Measurements from ENCODE around the gene FIBIN.
"Not testable (repeated sequence)": the region's sequence is repeated elsewhere in the genome, so short reads cannot be mapped to it uniquely, and the experiment has no call there.

FIBIN gene

GRCh38 chr11:26993965-26994457 lies at the start of gene FIBIN:
TSS of gene FIBIN (plus strand) at chr11:26994112. CDS start at chr11:26994527, 415 bp downstream.
- DNase-seq (ENCODE audit: low read depth in 2 of 2), result no peak

GRCh38 chr11:26944866-26945664 lies 48.8 kb upstream of the FIBIN start:
- DNase-seq (ENCODE audit: low read depth in 2 of 2), result no peak

GRCh38 chr11:26946257-26946716 lies 47.6 kb upstream of the FIBIN start:
- no peak for DNase-seq (ENCODE audit: low read depth in 2 of 2)

DNA sequence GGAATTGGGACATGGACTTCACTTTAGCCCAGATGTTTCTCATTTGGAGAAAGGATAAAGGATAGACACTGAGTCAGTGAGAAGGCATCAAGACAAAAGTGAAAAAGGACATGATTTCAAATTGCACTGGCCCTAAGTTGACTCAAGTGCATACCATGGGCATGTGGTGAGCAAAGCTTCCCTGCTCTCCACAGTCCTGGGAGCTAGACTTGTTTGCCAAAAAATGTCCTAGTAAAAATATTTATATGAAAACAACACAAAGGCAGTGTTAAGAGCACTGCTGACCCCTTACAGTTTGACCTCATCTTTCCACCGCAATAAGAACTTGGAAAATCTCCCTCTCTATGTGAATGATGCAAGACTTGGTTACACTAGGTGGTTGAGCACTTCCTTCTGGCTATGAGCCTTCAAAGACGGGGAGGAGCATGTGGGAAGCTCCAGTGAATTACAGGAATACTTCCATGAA lies 46.5 kb upstream of the FIBIN start:
- no peak for DNase-seq (ENCODE audit: low read depth in 2 of 2)

DNA sequence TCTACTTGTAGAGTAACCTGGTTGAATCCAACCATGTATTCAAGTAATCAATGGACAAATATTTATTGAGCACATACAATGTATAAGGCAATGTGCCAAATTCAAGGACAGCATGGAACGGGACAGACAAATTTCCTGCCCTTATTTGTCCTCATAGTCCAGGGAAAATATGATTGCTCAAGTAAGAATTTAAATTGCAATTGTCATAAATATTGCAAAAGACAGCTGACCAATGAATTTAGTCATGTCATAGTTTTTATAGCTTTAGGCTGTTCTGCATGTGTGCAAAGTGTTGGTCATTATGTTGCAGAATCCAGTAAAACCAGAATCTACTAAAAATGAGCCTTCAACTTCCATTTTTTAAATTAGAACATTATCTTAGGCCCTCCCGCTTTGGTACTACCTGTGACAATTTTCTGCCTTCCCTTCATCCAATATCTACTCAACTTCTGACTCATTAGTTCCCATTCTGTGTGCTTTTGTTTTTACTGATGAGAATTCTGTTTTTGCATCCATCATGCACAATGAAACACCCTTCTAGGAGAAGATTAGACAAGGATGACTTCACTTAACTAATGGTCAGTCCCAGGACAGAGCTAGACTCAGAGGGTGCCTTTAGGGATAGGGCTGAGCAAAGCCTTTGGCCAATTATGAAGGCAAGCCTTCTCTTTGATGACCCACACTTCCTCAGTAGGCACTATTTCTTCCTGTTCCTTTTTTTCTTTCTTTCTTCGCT lies 45.8 kb upstream of the FIBIN start:
- DNase-seq (ENCODE audit: low read depth in 2 of 2), result no peak

DNA sequence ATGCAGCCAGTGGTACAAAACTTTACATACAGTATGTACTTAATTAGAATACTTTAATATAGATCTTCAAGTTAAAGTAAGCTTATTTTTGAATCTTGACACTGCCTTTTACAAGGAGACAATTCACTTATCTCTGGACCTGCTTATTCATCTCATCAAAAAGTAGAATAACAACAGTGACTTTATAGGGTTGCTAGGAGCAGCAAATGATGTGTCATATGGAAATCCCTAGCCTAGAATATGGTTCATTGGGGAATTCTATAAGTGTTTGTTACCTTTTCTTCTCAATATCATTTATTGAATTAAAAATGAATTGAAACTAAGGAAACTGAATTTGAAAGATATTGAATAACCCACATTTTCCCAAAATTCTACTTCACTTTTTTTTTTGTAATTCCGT lies 45.0 kb upstream of the FIBIN start:
- DNase-seq (ENCODE audit: low read depth in 2 of 2), result no peak

DNA sequence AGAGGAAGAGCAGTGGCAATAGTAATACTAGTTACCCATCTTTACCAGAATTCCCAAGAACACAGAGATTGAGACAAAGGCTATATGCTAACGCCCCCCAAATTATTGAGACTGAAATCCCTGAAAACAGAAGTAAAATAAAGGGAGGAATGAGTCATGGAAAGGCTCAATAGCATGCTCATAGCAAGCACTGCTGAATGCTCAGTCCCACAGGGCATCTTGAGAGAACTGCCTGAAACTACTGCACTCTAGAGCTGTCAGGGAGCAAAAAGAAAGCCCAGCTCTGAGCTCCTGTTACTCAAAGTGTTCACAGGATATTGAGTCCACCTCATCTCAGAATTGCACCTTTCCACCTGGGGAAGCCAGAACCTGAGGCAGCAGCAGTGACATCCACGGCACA lies 44.1 kb upstream of the FIBIN start:
- no peak for DNase-seq (ENCODE audit: low read depth in 2 of 2)

DNA sequence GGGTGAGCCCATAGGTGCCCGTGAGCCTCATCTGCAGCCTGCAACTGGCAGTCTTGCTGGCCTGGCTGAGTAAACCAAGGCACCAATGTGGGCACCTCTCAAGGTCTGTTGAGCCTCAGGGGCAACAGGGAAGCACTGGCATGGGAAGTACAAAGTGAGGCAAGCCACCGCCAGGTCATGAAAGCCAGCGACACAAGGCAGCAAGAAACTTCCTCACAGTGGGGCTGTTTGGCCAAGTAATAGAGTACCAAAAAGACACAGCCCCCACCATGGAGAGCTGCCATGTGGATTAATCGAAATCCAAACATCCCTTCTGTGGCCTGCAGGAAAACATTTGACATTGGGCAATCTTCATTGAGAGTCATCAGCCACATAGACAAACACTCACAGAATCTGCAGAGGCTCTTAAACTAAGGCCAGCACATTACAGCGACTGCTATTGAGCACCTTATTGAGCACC lies 43.6 kb upstream of the FIBIN start:
- DNase-seq (ENCODE audit: low read depth in 2 of 2), result no peak

- no peak for DNase-seq (ENCODE audit: low read depth in 2 of 2)
These were observed 42.0 kb upstream of the FIBIN start for GRCh38 chr11:26951809-26952515.

DNA sequence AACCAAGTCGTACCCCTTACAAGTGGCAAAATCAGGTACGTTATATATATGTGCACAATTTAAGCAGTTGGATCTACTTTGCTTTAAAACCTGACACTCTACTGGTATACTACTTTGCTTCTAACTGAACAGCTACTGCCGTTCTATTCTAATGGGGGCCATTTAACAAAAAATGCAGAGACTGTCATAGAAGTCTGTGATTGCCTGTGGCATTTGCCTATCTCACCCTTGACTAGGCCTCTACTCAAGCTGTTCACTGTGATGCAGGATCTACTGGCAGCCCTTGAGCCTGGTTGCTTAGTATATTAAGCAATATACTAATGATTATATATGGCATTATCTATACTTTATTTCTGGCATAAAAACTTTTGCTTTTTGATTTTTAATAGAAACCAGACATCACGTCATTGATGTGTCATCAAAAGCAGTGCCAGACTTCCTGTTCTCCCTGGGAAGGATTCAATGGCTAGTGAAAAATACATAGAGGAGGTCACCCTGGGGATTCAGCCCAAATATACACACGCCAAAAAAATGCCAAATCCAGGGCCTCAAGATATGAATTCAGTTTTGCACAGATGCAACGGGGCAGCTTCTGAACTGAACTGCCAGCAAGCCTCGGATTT lies 40.0 kb upstream of the FIBIN start:
- no peak for DNase-seq (ENCODE audit: low read depth in 2 of 2)

GRCh38 chr11:26958005-26958701 lies 35.8 kb upstream of the FIBIN start:
- DNase-seq (ENCODE audit: low read depth in 2 of 2), result no peak

DNA sequence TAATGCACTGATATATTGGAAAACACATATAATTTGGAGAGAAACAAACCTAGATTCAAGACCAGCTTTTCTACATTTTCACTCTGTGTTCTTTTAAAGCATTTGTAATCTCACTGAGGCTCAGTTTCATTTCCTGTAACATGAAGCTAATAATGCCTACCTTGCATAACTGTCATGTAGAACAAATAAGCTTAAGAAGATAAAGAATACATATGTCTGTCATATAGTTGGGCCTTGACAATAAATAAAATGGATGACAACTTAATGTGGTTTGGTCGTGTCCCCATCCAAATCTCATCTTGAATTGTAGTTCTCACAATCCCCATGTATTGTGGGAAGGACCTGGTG lies 35.2 kb upstream of the FIBIN start:
- DNase-seq (ENCODE audit: low read depth in 2 of 2), result no peak

DNA sequence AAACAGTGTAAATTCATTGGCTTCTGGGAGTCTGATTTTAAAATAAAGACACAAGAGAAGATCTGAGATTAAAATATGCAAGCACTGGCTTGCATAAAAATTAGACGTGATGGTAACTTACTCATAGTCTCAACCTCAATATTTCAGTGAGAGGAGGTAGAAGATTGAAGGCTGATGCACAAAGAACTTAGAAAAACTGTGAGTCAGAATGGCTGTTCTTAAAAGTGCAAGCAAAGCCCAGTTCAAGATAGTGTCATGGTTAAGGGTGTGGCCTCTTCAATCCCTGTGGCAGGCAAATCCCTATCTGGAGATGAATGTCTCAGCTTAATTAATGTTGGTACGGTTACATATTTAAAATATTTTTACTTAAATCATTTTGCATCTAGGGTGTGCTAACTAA lies 33.6 kb upstream of the FIBIN start:
- DNase-seq (ENCODE audit: low read depth in 2 of 2), result no peak

GRCh38 chr11:26963764-26964163 lies 30.1 kb upstream of the FIBIN start:
- DNase-seq (ENCODE audit: low read depth in 2 of 2), result no peak

DNA sequence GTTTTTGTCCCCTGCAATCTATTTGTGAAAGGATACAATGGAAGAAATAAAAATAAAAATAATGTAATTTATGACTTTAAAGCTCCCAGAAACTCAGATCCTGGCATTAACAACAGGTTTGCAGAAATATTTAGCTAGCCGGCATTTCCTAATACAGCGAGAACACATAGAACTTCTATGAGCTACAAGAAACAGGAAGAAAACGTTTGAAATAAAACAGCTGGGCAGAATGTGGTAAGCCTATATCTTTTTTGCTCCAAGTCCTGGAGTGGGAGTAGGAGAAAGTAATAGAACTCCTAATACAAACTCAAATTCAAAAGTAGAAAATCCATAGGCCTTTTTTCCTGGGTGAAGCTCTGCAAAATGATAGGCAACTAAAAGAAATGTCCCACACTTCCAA lies 29.6 kb upstream of the FIBIN start:
- DNase-seq (ENCODE audit: low read depth in 2 of 2), result no peak

DNA sequence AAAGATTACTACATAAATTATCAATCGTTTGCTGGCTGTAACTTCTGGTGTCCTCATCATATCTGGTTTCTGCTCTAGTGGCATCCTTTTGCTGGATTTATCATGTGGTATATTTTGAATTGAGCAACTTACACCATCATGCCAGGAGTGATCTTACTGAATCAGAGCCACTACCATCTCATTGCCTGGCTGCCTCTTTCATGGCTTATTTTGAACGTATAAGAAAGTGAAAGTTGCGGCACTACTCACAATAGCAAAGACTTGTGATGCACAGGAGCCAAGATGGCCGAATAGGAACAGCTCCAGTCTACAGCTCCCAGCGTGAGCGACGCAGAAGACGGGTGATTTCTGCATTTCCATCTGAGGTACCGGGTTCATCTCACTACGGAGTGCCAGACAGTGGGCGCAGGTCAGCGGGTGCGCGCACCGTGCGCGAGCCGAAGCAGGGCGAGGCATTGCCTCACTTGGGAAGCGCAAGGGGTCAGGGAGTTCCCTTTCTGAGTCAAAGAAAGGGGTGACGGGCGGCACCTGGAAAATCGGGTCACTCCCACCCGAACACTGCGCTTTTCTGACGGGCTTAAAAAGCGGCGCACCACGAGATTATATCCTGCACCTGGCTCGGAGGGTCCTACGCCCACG lies 28.9 kb upstream of the FIBIN start:
- not testable (repeated sequence) for DNase-seq (ENCODE audit: low read depth in 2 of 2)

DNA sequence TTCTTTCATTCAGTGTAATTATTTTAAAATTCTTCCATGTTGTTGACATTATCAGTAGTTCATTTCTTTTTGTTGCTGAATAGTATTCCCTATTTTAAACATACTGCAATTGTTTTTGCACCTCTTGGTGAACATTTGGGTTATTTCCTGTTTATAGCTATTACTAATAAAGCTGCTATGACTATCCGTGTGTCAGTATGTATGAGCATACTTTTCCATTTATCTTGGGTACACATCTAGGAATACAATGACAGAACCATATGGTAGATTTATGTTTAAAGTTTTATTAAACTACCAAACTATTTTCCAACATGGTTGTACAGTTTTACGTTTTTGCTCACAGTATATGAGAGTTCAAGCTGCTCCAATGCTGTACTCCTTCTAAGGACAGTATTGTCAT lies 22.0 kb upstream of the FIBIN start:
- DNase-seq (ENCODE audit: low read depth in 2 of 2), result no peak

DNA sequence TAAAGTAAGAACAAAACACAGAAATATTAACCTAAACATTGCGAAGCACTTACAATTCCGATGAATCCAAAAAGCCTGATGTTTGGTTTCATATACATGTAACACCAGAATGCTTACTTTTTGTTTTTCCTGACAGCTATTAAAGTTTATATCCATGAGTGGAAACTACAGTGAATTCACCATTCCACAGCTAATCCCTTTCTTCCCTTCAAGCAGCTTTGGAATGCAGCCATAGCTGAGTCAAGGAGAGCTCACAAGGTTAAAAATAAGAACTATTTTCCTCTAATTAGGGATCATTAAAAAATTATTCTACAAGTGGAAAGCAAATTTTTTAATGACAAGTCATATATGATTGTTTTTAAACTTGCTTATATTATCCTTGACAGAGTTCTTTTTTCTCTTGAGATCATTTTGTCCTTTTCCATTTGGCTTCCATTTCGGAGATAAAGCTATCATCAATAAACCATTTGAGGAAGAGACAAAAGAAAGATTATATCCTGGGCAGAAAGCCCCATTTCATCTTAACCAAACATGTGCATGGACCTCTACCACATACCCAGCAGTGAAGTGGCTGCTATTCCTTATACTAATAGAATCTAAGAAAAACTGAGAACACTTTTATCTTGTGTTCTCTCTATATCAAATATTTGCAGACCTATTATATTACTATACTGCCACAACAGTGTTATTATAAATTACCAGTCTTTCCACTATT lies 19.7 kb upstream of the FIBIN start:
- no peak for DNase-seq (ENCODE audit: low read depth in 2 of 2)

DNA sequence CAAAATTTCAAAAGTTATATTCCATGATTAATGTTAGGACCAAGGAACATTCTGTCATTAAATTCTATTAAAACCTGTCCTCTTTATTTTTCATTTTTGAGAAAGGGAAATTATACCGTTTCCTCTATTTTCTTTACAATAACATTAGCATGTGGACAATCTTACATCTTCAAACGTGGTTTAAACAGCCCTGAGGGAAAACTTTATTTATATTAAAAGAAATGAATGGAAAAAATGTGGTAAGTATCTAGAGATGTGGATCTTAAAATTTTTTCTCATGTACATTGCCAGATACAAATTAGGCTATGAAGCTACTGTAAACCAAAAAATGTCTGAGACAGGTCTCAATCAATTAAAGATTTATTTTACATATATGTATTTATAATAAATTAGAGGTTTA lies 18.9 kb upstream of the FIBIN start:
- DNase-seq (ENCODE audit: low read depth in 2 of 2), result no peak

DNA sequence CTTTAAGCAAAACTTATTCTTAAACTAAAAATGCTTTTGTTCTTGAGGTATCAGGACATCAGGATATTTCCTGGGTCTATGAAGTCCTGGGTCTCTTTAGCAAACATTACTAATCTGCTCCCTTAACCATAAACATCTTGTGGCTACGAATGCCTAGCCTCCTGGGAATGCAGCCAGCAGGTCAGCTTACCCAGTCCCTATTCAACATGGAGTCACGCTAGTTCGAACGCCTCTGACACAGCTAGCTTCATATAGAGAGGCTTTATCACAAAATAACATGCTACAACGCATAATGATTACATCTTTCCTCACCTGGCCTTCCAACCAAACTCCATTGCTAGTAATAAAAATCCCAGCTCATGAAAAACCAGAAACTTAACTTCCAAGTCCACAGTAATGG lies 17.5 kb upstream of the FIBIN start:
- no peak for DNase-seq (ENCODE audit: low read depth in 2 of 2)

Measured in stimulated activated CD8-positive, alpha-beta memory T cell treated with anti-CD3 and anti-CD28 coated beads, Interleukin-7, amount 100 ng/mL, for 1 hour (primary cell).